Trophoblast cell (in vitro differentiated cells and primary cell): ENCODE measurements around the gene FBXO47.
"Not testable (repeated sequence)": the region's sequence is repeated elsewhere in the genome, so short reads cannot be mapped to it uniquely, and the experiment has no call there.

ENCODE experiments used
- DNase-seq, 2 donors: peaks; one replicate each; pipeline ENCODE4 v3.0.0-alpha.2; 2016
- H2AFZ ChIP-seq: 2 replicates; pipeline ENCODE4 v1.6.1; 2013; ENCODE audit warnings: low read length, moderate library complexity, mild to moderate bottlenecking; ENCODE audit not compliant: insufficient read depth, poor library complexity
- H2AK5ac ChIP-seq: 2 replicates; pipeline ENCODE4 v1.6.1; 2013; ENCODE audit warnings: mild to moderate bottlenecking, low read length
- H2BK120ac ChIP-seq: 2 replicates; pipeline ENCODE4 v1.6.1; 2013; ENCODE audit warnings: low read length, mild to moderate bottlenecking, moderate library complexity; ENCODE audit not compliant: insufficient read depth, poor library complexity
- H2BK12ac ChIP-seq: 2 replicates; pipeline ENCODE4 v1.6.1; 2013; ENCODE audit warnings: mild to moderate bottlenecking, low read length, moderate library complexity
- H2BK5ac ChIP-seq: 2 replicates; pipeline ENCODE4 v1.6.1; 2013; ENCODE audit warnings: low read length, low read depth, moderate library complexity, mild to moderate bottlenecking; ENCODE audit not compliant: poor library complexity
- H3K14ac ChIP-seq: 2 replicates; pipeline ENCODE4 v1.6.1; 2013; ENCODE audit warnings: mild to moderate bottlenecking, low read length
- H3K18ac ChIP-seq: 2 replicates; pipeline ENCODE4 v1.6.1; 2013; ENCODE audit warnings: mild to moderate bottlenecking, low read length
- H3K23ac ChIP-seq: 2 replicates; pipeline ENCODE4 v1.6.1; 2013; ENCODE audit warnings: low read length
- H3K27ac ChIP-seq: 2 replicates; pipeline ENCODE4 v1.5.1; 2013; ENCODE audit warnings: low read depth, mild to moderate bottlenecking, inconsistent platforms, low read length, moderate library complexity
- H3K27me3 ChIP-seq: 2 replicates; pipeline ENCODE4 v1.6.1; 2013; ENCODE audit warnings: inconsistent platforms, mild to moderate bottlenecking, low read length, moderate library complexity; ENCODE audit not compliant: insufficient read depth
- H3K36me3 ChIP-seq, 2 experiments: 1 replicate in 1 of 2; 2 replicates in 1 of 2; pipeline ENCODE4 v1.6.1; 2013; ENCODE audit warnings: low read length in 2 of 2, mild to moderate bottlenecking in 2 of 2, moderate library complexity in 1 of 2; ENCODE audit not compliant: insufficient read depth in 2 of 2, control insufficient read depth in 1 of 2
- H3K4ac ChIP-seq: 2 replicates; pipeline ENCODE4 v1.6.1; 2013; ENCODE audit warnings: low read depth, mild to moderate bottlenecking, low read length, moderate library complexity
- H3K4me1 ChIP-seq, 2 experiments: 1 replicate in 1 of 2; 2 replicates in 1 of 2; pipeline ENCODE4 v1.6.1; 2013; ENCODE audit warnings: low read length in 2 of 2, mild to moderate bottlenecking in 2 of 2, moderate library complexity in 1 of 2; ENCODE audit not compliant: insufficient read depth in 2 of 2, control insufficient read depth in 1 of 2
- H3K4me2 ChIP-seq: 2 replicates; pipeline ENCODE4 v1.6.1; 2013; ENCODE audit warnings: inconsistent platforms, mild to moderate bottlenecking, low read length, moderate library complexity
- H3K4me3 ChIP-seq: 2 replicates; pipeline ENCODE4 v1.5.1; 2013; ENCODE audit warnings: mild to moderate bottlenecking, low read depth, low read length, inconsistent platforms
- H3K79me1 ChIP-seq: one replicate; pipeline ENCODE4 v1.6.1; 2013; ENCODE audit warnings: low read length
- H3K79me2 ChIP-seq: 2 replicates; pipeline ENCODE4 v1.6.1; 2013; ENCODE audit warnings: low read length, mild to moderate bottlenecking; ENCODE audit not compliant: control insufficient read depth, insufficient read depth, poor library complexity
- H3K9ac ChIP-seq: 2 replicates; pipeline ENCODE4 v1.6.1; 2013; ENCODE audit warnings: mild to moderate bottlenecking, low read length
- H3K9me3 ChIP-seq: 2 replicates; pipeline ENCODE4 v1.6.1; 2013; ENCODE audit warnings: low read depth, mild to moderate bottlenecking, control low read depth, inconsistent platforms, low read length; ENCODE audit not compliant: insufficient read depth
- H4K12ac ChIP-seq: 2 replicates; pipeline ENCODE4 v1.6.1; 2013; ENCODE audit warnings: low read depth, mild to moderate bottlenecking, low read length, moderate library complexity
- H4K8ac ChIP-seq: 2 replicates; pipeline ENCODE4 v1.6.1; 2013; ENCODE audit warnings: low read depth, mild to moderate bottlenecking, low read length, moderate library complexity
- H4K91ac ChIP-seq: one replicate; pipeline ENCODE4 v1.6.1; 2013; ENCODE audit warnings: low read depth, mild to moderate bottlenecking, low read length, moderate library complexity
- WGBS: extraction: QIAGEN DNeasy Blood & Tissue Kit; methylation state at CpG from one replicate; pipeline ENCODE4 v1.1.7; 2013; ENCODE audit warnings: missing lambda C conversion rate; ENCODE audit not compliant: insufficient read length, insufficient coverage; ENCODE audit errors: extremely low coverage; 5-methylcytosine and 5-hydroxymethylcytosine counted together

Gene FBXO47

DNA sequence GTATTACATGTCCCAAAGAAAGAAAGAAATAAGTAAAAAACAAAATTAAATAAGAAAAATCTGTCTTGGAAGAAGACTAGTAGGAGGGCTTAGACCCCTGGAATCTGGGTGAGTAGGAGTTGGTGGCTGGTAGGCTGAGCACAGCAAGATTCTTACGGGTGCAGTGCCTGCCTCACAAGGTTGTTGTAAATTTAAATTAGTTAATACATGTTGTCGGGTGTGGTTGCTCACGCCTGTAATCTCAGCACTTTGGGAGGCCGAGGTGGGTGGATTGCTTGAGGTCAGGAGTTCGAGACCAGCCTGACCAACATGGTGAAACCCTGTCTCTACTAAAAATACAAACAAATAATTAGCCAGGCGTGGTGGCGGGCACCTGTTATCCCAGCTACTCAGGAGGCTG lies 13.4 kb downstream of the FBXO47 start:
- not testable (repeated sequence) for H4K12ac ChIP-seq, H3K79me1 ChIP-seq, H2AFZ ChIP-seq, H3K14ac ChIP-seq, H4K8ac ChIP-seq, H3K4ac ChIP-seq, DNase-seq, H2BK5ac ChIP-seq, H3K9me3 ChIP-seq, H2BK12ac ChIP-seq, H2AK5ac ChIP-seq, H3K36me3 ChIP-seq, H3K4me1 ChIP-seq, H3K9ac ChIP-seq, H2BK120ac ChIP-seq, H3K79me2 ChIP-seq, H3K4me3 ChIP-seq, H3K27ac ChIP-seq, H3K4me2 ChIP-seq, H3K23ac ChIP-seq, H3K18ac ChIP-seq, H3K27me3 ChIP-seq, H4K91ac ChIP-seq
- WGBS: no CpG with 5 or more reads among the region's 7 CpGs

DNA sequence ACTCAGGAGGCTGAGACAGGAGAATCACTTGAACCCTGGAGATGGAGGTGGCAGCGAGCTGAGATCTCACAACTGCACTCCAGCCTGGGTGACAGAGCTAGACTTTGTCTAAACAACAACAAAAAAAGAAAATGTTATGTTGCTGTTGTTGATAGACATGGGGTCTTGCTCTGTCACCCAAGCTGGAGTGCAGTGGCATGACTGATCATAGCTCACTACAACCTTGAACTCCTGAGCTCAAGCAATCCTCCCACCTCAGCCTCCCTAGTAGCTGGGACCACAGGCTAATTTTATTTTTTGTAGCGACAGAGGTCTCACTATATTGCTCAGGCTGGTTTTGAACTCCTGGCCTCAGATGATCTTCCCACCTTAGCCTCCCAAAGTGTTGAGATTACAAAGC lies 20.0 kb downstream of the FBXO47 start:
- Histone ChIP-seq H3K14ac (no peak overlapping the region), H3K23ac (no peak overlapping the region), H3K27ac (no peak overlapping the region), H2BK12ac (no peak overlapping the region), H3K27me3 (no peaks in the 10 kb centered on the region), H4K8ac (no peak overlapping the region), H3K4me1 (no peaks in the 10 kb centered on the region), H3K18ac (no peak overlapping the region), H2BK5ac (no peak overlapping the region), H3K4ac (no peak overlapping the region), H4K12ac (no peak overlapping the region), H3K79me2 (no peaks in the 10 kb centered on the region), H2AK5ac (no peak overlapping the region), H4K91ac (no peak overlapping the region), H2BK120ac (no peak overlapping the region), H3K79me1 (no peaks in the 10 kb centered on the region), H2AFZ (no peak overlapping the region), H3K9me3 (no peaks in the 10 kb centered on the region), H3K9ac (no peak overlapping the region), H3K4me2 (no peak overlapping the region), H3K36me3 (no peaks in the 10 kb centered on the region), H3K4me3 (no peak overlapping the region)
- WGBS: no CpG with 5 or more reads among the region's 2 CpGs
- no peak for DNase-seq

- no peaks in the 10 kb centered on the region for H3K79me2 ChIP-seq
- H2BK12ac ChIP-seq: no peak overlapping the region
- no peak overlapping the region for H3K23ac ChIP-seq
- H2AFZ ChIP-seq: no peak overlapping the region
- no peak overlapping the region for H2AK5ac ChIP-seq
- H3K9ac ChIP-seq: no peak overlapping the region
- WGBS: no CpG with 5 or more reads among the region's 8 CpGs
- H3K27me3 ChIP-seq: no peaks in the 10 kb centered on the region
- no peak for DNase-seq
- no peak overlapping the region for H3K14ac ChIP-seq
- no peaks in the 10 kb centered on the region for H3K4me1 ChIP-seq
- no peak overlapping the region for H4K8ac ChIP-seq
- H3K9me3 ChIP-seq: no peaks in the 10 kb centered on the region
- H4K12ac ChIP-seq: no peak overlapping the region
- H3K79me1 ChIP-seq: no peaks in the 10 kb centered on the region
- H3K4me2 ChIP-seq: no peak overlapping the region
- no peak overlapping the region for H3K27ac ChIP-seq
- H4K91ac ChIP-seq: no peak overlapping the region
- H3K4ac ChIP-seq: no peak overlapping the region
- H2BK120ac ChIP-seq: no peak overlapping the region
- H3K18ac ChIP-seq: no peak overlapping the region
- H3K36me3 ChIP-seq: no peaks in the 10 kb centered on the region
- no peak overlapping the region for H3K4me3 ChIP-seq
- no peak overlapping the region for H2BK5ac ChIP-seq
Observed at GRCh38 chr17:38943607-38944006, 23.6 kb downstream of the FBXO47 start.

DNA sequence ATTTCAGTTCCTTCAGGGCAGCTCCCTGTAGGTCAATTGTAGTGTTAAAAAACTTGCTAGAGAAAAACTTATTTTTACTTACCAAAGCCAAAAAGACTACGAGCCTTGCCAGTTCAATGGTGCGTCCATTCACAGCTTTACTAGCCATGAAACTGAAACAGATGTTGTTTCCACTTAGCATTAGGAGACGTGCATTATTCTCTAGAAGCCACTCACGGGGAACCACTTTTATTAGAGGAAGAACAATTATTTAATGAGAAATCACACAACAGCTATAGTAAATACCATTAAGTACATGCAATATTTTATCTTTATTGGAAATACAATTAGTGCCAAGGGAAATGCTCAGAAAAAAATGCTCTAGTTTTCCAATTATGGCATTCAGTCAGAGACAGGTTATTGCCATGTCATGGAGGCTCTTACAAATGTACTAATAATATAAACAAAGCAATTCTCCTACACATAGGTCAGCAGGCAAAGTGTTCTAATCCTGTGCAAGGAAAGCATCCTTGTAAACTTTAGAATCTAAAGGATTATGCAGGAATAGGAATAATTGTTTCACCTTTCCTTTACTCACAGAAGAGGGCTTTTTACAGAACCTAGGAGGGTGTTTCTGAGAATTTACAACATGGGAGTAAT lies 24.4 kb downstream of the FBXO47 start:
- no peaks in the 10 kb centered on the region for H3K27me3 ChIP-seq
- no peak overlapping the region for H2BK5ac ChIP-seq
- no peak overlapping the region for H3K14ac ChIP-seq
- WGBS: no CpG with 5 or more reads among the region's 4 CpGs
- no peak overlapping the region for H2AFZ ChIP-seq
- H3K4me2 ChIP-seq: no peak overlapping the region
- no peak overlapping the region for H2BK12ac ChIP-seq
- H4K12ac ChIP-seq: no peak overlapping the region
- H3K9me3 ChIP-seq: no peaks in the 10 kb centered on the region
- H3K27ac ChIP-seq: no peak overlapping the region
- no peak overlapping the region for H3K18ac ChIP-seq
- H2BK120ac ChIP-seq: no peak overlapping the region
- no peaks in the 10 kb centered on the region for H3K36me3 ChIP-seq
- no peaks in the 10 kb centered on the region for H3K79me2 ChIP-seq
- H3K23ac ChIP-seq: no peak overlapping the region
- H3K4me1 ChIP-seq: no peaks in the 10 kb centered on the region
- no peaks in the 10 kb centered on the region for H3K79me1 ChIP-seq
- no peak overlapping the region for H3K9ac ChIP-seq
- no peak overlapping the region for H3K4me3 ChIP-seq
- no peak overlapping the region for H4K8ac ChIP-seq
- no peak overlapping the region for H3K4ac ChIP-seq
- H4K91ac ChIP-seq: no peak overlapping the region
- no peak overlapping the region for H2AK5ac ChIP-seq
- no peak for DNase-seq
